Activated naive CD4-positive, alpha-beta T cell treated with anti-CD3 and anti-CD28 coated beads, Interleukin-2, amount 50 U/mL, for 24 hours (primary cell): ENCODE results near the gene WIZ.
A peak's percentile ranks its signal among the peaks of the same experiment; 100 is the strongest.
"Not testable (repeated sequence)": the region's sequence is repeated elsewhere in the genome, so short reads cannot be mapped to it uniquely, and the experiment has no call there.

ENCODE experiments used
- H3K27ac Mint-ChIP-seq: one replicate; pipeline ENCODE4 v1.8.0; 2021; ENCODE audit warnings: mild to moderate bottlenecking, mixed read lengths
- H3K27me3 Mint-ChIP-seq: one replicate; pipeline ENCODE4 v1.8.0; 2021; ENCODE audit warnings: mixed read lengths
- H3K36me3 Mint-ChIP-seq: one replicate; pipeline ENCODE4 v1.8.0; 2021; ENCODE audit warnings: mixed read lengths
- H3K4me1 Mint-ChIP-seq: one replicate; pipeline ENCODE4 v1.8.0; 2021; ENCODE audit warnings: mixed read lengths
- H3K4me3 Mint-ChIP-seq: one replicate; pipeline ENCODE4 v1.8.0; 2021; ENCODE audit warnings: mild to moderate bottlenecking, mixed read lengths
- H3K9me3 Mint-ChIP-seq: one replicate; pipeline ENCODE4 v1.8.0; 2021; ENCODE audit warnings: mixed read lengths

WIZ gene

GRCh38 chr19:15397236-15397635, 52.5 kb downstream of the WIZ start:
- H3K4me1 Mint-ChIP-seq = peaks cover 12% of the 10 kb centered on the region
- no peaks in the 10 kb centered on the region for H3K9me3 Mint-ChIP-seq
- no peak overlapping the region for H3K4me3 Mint-ChIP-seq
- no peaks in the 10 kb centered on the region for H3K27me3 Mint-ChIP-seq
- no peak overlapping the region for H3K27ac Mint-ChIP-seq
- peaks cover 22% of the 10 kb centered on the region for H3K36me3 Mint-ChIP-seq

GRCh38 chr19:15396436-15396835, 53.3 kb downstream of the WIZ start:
- Mint-ChIP-seq H3K4me1 (peaks cover 12% of the 10 kb centered on the region), H3K27me3 (no peaks in the 10 kb centered on the region), H3K27ac (peak overlapping the region; percentile 72), H3K36me3 (peaks cover 22% of the 10 kb centered on the region), H3K4me3 (no peak overlapping the region), H3K9me3 (no peaks in the 10 kb centered on the region)

GRCh38 chr19:15395251-15395650, 54.5 kb downstream of the WIZ start:
- H3K9me3 Mint-ChIP-seq, H3K4me3 Mint-ChIP-seq, H3K27me3 Mint-ChIP-seq: not testable (repeated sequence)
- Mint-ChIP-seq H3K4me1 (peaks cover 17% of the 10 kb centered on the region), H3K27ac (peak overlapping the region; percentile 23), H3K36me3 (peaks cover 22% of the 10 kb centered on the region)

- Mint-ChIP-seq H3K4me3 (no peak overlapping the region), H3K27ac (no peak overlapping the region), H3K27me3 (no peaks in the 10 kb centered on the region), H3K9me3 (no peaks in the 10 kb centered on the region), H3K4me1 (peaks cover 21% of the 10 kb centered on the region), H3K36me3 (peaks cover 24% of the 10 kb centered on the region)
These were observed 55.3 kb downstream of the WIZ start for GRCh38 chr19:15394426-15394825.

GRCh38 chr19:15393963-15394362, 55.8 kb downstream of the WIZ start:
- peaks cover 21% of the 10 kb centered on the region for H3K4me1 Mint-ChIP-seq
- no peaks in the 10 kb centered on the region for H3K27me3 Mint-ChIP-seq
- no peaks in the 10 kb centered on the region for H3K9me3 Mint-ChIP-seq
- peaks cover 24% of the 10 kb centered on the region for H3K36me3 Mint-ChIP-seq
- H3K4me3 Mint-ChIP-seq = no peak overlapping the region
- H3K27ac Mint-ChIP-seq = no peak overlapping the region

GRCh38 chr19:15390814-15391213, 58.9 kb downstream of the WIZ start:
- Mint-ChIP-seq H3K4me3 (no peak overlapping the region), H3K4me1 (peaks cover 13% of the 10 kb centered on the region), H3K27me3 (no peaks in the 10 kb centered on the region), H3K36me3 (peaks cover 9% of the 10 kb centered on the region), H3K9me3 (no peaks in the 10 kb centered on the region), H3K27ac (no peak overlapping the region)

- peaks cover 30% of the 10 kb centered on the region for H3K4me1 Mint-ChIP-seq
- no peak overlapping the region for H3K27ac Mint-ChIP-seq
- no peaks in the 10 kb centered on the region for H3K27me3 Mint-ChIP-seq
- H3K4me3 Mint-ChIP-seq = peak overlapping the region; percentile 86
- no peaks in the 10 kb centered on the region for H3K36me3 Mint-ChIP-seq
- H3K9me3 Mint-ChIP-seq = no peaks in the 10 kb centered on the region
These were observed 67.9 kb downstream of the WIZ start for GRCh38 chr19:15381864-15382263.

- H3K36me3 Mint-ChIP-seq = no peaks in the 10 kb centered on the region
- no peaks in the 10 kb centered on the region for H3K27me3 Mint-ChIP-seq
- no peaks in the 10 kb centered on the region for H3K9me3 Mint-ChIP-seq
- H3K4me3 Mint-ChIP-seq = peak overlapping the region; percentile 86
- no peak overlapping the region for H3K27ac Mint-ChIP-seq
- peaks cover 35% of the 10 kb centered on the region for H3K4me1 Mint-ChIP-seq
These were observed 68.3 kb downstream of the WIZ start for GRCh38 chr19:15381429-15381828.

- peak overlapping the region; percentile 63 for H3K27ac Mint-ChIP-seq
These were observed 69.6 kb downstream of the WIZ start for GRCh38 chr19:15379999-15380647.

GRCh38 chr19:15379083-15379998, 70.4 kb downstream of the WIZ start, which contains the start of gene AKAP8:
AKAP8 (minus strand) TSS chr19:15379787; CDS start chr19:15379731, 56 bp downstream.
- Mint-ChIP-seq H3K4me1 (peaks cover 35% of the 10 kb centered on the region), H3K36me3 (no peaks in the 10 kb centered on the region)

More at GRCh38 chr19:15379999-15380647, 69.6 kb downstream of the WIZ start:
- Mint-ChIP-seq H3K27me3 (no peaks in the 10 kb centered on the region), H3K9me3 (no peaks in the 10 kb centered on the region), H3K36me3 (no peaks in the 10 kb centered on the region), H3K4me3 (peak overlapping the region; percentile 96), H3K4me1 (peaks cover 35% of the 10 kb centered on the region)

GRCh38 chr19:15378534-15379082, 71.1 kb downstream of the WIZ start:
- Mint-ChIP-seq H3K36me3 (no peaks in the 10 kb centered on the region), H3K4me1 (peaks cover 39% of the 10 kb centered on the region), H3K4me3 (peak overlapping the region; percentile 96), H3K27ac (peak overlapping the region; percentile 94), H3K9me3 (no peaks in the 10 kb centered on the region), H3K27me3 (no peaks in the 10 kb centered on the region)

More at GRCh38 chr19:15379083-15379998, 70.4 kb downstream of the WIZ start, which contains the start of gene AKAP8:
- peak within 1 kb of the TSS; percentile 96 for H3K4me3 Mint-ChIP-seq
- H3K9me3 Mint-ChIP-seq = no peaks in the 10 kb centered on the region
- H3K27me3 Mint-ChIP-seq = no peaks in the 10 kb centered on the region
- peak within 1 kb of the TSS; percentile 100 for H3K27ac Mint-ChIP-seq

- Mint-ChIP-seq H3K27ac (no peak overlapping the region), H3K9me3 (no peaks in the 10 kb centered on the region), H3K27me3 (no peaks in the 10 kb centered on the region), H3K4me1 (peaks cover 28% of the 10 kb centered on the region), H3K36me3 (no peaks in the 10 kb centered on the region), H3K4me3 (no peak overlapping the region)
These were observed 74.8 kb downstream of the WIZ start for GRCh38 chr19:15374796-15375440.

GRCh38 chr19:15374105-15374651, 75.6 kb downstream of the WIZ start:
- Mint-ChIP-seq H3K27me3 (no peaks in the 10 kb centered on the region), H3K4me3 (no peak overlapping the region), H3K27ac (no peak overlapping the region), H3K9me3 (no peaks in the 10 kb centered on the region), H3K36me3 (no peaks in the 10 kb centered on the region), H3K4me1 (peaks cover 28% of the 10 kb centered on the region)

- H3K4me3 Mint-ChIP-seq = no peak overlapping the region
- peaks cover under 1% of the 10 kb centered on the region for H3K36me3 Mint-ChIP-seq
- H3K27ac Mint-ChIP-seq = no peak overlapping the region
- peaks cover 28% of the 10 kb centered on the region for H3K4me1 Mint-ChIP-seq
- H3K9me3 Mint-ChIP-seq = no peaks in the 10 kb centered on the region
- no peaks in the 10 kb centered on the region for H3K27me3 Mint-ChIP-seq
These were observed 76.1 kb downstream of the WIZ start for GRCh38 chr19:15373644-15374043.

GRCh38 chr19:15372891-15373301, 76.9 kb downstream of the WIZ start:
- H3K9me3 Mint-ChIP-seq = no peaks in the 10 kb centered on the region
- no peak overlapping the region for H3K27ac Mint-ChIP-seq
- H3K4me1 Mint-ChIP-seq = peaks cover 23% of the 10 kb centered on the region
- no peak overlapping the region for H3K4me3 Mint-ChIP-seq
- peaks cover 3% of the 10 kb centered on the region for H3K36me3 Mint-ChIP-seq
- no peaks in the 10 kb centered on the region for H3K27me3 Mint-ChIP-seq
